Measurements from ENCODE around the gene C19orf81.

The C19orf81 gene

GRCh38 chr19:50686310-50687032 lies 37.2 kb downstream of the C19orf81 start:
- DNase-seq (ENCODE audit: low read depth), result no peak

- DNase-seq (ENCODE audit: low read depth), result no peak
These were observed 39.5 kb downstream of the C19orf81 start for GRCh38 chr19:50688766-50689165.

GRCh38 chr19:50690439-50690838 lies 41.2 kb downstream of the C19orf81 start:
- no peak for DNase-seq (ENCODE audit: low read depth)

- DNase-seq (ENCODE audit: low read depth), result no peak
These were observed 44.1 kb downstream of the C19orf81 start for GRCh38 chr19:50693064-50693975.

GRCh38 chr19:50694815-50695145 lies 45.5 kb downstream of the C19orf81 start:
- no peak for DNase-seq (ENCODE audit: low read depth)

GRCh38 chr19:50695251-50696093 lies 46.2 kb downstream of the C19orf81 start:
- DNase-seq (ENCODE audit: low read depth), result no peak

GRCh38 chr19:50696094-50696483 lies 46.8 kb downstream of the C19orf81 start:
- DNase-seq (ENCODE audit: low read depth), result no peak

GRCh38 chr19:50697414-50698124 lies 48.3 kb downstream of the C19orf81 start:
- no peak for DNase-seq (ENCODE audit: low read depth)

- DNase-seq (ENCODE audit: low read depth), result no peak
These were observed 52.2 kb downstream of the C19orf81 start for GRCh38 chr19:50701367-50701985.

- no peak for DNase-seq (ENCODE audit: low read depth)
These were observed 53.1 kb downstream of the C19orf81 start for GRCh38 chr19:50702158-50702870.

GRCh38 chr19:50702871-50703829 lies 53.9 kb downstream of the C19orf81 start:
- DNase-seq (ENCODE audit: low read depth), result no peak

GRCh38 chr19:50703915-50704796 lies 54.9 kb downstream of the C19orf81 start:
- no peak for DNase-seq (ENCODE audit: low read depth)

GRCh38 chr19:50705422-50706019 lies 56.3 kb downstream of the C19orf81 start:
- DNase-seq (ENCODE audit: low read depth), result peak; percentile 20

GRCh38 chr19:50706387-50706786 lies 57.1 kb downstream of the C19orf81 start:
- no peak for DNase-seq (ENCODE audit: low read depth)

GRCh38 chr19:50708179-50708879 lies 59.1 kb downstream of the C19orf81 start:
- no peak for DNase-seq (ENCODE audit: low read depth)
